Activated CD4-positive, alpha-beta T cell treated with anti-CD3 and anti-CD28 coated beads for 1 hour (primary cell): ENCODE measurements around the gene KPNA2.
"Not testable (repeated sequence)": the region's sequence is repeated elsewhere in the genome, so short reads cannot be mapped to it uniquely, and the experiment has no call there.

Experiments used
- DNase-seq: peaks from one replicate; pipeline ENCODE4 v3.0.0-alpha.2; 2020

The KPNA2 gene

DNA sequence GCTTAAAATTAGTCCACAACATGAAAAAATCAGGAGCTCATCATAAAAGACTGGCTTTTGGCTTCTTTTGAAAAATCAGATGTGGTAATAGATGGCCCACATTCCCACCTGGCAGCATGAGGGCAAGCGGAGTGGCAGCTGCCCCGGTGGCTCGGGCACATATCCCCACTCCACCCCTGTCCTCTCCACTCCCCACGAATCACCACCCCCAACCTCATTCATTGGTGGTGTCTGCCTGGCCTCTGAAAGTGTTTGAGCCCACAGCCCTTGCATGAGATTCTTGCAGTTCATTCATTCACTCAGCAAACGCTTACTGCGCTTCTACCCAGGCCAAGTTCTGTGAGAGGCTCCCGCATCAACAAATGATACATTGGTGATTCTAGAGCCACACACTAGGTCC lies 29.8 kb downstream of the KPNA2 start:
- not testable (repeated sequence) for DNase-seq

DNA sequence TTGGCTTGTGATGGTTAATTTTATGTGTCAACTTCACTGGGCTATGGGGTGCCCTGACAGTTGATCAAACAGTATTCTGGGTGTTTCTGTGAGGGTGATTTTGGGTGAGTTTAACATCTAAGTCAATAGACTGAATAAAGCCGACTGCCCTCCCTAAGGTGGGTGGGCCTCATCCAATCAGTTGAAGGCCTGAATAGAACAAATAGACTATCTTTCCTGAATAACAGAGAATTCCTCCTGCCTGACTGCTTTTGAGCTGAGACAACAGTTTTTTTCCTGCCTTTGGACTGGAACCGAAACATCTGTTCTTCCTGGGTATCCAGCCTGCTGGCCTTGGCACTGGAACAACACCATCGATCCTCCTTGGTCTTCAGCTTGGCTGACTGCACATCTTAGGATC lies 33.0 kb downstream of the KPNA2 start:
- not testable (repeated sequence) for DNase-seq

DNA sequence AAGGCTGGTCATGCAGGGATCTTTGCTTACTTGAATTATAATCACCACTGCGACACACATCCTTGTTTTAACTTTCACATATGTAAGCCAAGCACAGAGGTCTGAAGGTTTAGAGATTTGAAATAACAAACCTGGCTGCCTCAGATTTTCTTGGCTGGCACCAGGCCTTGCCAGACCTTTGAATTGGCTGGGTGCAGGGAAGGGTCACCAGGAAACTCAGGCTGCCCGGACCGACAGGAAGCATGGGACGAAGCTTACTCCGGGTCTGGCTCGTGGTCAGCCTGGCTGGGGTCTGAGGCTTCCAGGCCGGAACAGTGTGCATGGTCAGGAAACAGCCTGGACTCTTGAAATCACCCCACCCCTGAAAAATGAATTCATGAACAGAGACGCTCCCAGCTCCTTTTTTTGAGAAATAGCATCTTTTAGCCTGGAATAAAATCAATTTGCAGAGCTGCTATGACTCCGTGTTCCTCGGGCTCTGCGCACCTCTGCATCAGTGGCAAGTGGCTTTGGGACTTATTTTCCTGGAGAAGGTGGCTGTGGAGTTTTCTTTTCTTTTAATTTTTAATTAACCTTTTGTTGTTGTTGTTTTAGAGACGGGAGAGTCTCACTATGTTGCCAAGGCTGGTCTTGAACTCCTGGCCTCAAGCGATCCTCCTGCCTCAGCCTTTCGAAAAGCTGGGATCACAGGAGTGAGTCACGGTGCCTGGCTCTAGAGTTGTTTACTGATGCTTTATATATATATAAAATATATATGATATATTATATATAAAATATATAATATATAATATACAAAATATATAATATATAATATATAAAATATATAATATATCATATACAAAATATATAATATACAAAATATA lies 35.3 kb downstream of the KPNA2 start:
- not testable (repeated sequence) for DNase-seq

DNA sequence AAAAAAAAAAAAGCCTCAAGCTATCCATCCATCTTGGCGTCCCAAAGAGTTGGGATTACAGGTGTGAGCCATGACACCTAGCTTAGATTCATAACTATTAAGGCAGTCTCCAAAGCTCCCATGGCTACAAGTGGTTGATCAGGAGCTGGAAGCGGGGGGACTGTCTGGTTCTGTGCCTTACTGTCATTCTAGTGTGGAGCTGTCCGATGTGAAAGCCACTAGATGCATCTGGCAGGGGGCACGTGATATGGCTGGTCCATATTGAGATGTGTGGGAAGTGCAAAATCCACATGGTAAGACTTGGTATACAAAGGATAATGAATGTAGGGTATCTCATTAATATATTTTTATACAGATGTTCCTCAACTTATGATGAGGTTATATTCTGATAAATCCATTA lies 38.7 kb downstream of the KPNA2 start:
- DNase-seq: no peak

DNA sequence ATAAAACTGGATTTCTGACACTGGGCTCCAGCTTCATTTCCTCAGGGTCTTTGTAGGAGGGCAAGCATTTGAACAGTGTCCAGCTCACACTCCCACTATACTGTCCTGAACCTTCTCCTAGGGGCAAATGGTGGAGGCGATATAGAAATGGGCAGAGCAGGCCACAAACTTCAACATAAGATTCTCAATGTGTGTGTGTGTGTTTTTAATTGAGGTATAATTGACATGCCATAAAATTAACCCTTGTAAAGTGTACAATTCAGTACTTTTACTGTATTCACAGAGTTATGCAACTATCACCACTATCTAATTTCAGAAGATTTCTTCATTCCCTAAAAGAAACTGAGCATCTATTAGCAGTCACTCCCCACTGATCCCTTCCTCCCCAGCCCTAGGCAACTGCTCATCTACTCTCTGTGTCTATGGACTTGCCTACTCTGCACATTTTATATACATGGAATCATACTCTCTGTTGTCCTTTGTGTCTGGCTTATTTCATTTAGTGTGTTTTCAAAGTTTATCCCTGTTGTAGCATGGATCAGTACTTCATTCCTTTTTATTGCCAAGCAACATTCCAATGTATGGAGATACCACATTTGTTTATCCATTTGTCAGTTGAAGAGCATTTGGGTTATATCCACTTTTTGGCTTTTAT lies 40.5 kb downstream of the KPNA2 start:
- not testable (repeated sequence) for DNase-seq

DNA sequence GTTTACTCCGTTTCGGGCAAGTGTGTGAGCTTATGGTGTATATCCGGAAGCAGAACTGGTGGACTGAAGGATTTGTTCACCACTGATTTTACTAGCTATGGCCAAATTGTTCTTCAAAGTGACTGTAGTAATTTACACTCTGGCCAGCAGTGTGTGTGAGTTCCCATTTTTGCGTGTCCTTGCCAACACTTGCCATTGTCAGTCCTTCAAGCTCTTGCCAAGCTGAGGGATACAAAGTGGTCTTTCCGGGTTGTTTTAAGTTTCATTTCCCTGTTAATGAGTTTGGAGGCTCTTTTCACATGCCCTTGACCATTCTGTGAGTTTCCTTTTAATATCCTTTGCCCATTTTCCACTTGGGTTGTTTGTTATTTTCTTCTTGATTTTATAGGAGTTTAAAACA lies 42.0 kb downstream of the KPNA2 start:
- not testable (repeated sequence) for DNase-seq

DNA sequence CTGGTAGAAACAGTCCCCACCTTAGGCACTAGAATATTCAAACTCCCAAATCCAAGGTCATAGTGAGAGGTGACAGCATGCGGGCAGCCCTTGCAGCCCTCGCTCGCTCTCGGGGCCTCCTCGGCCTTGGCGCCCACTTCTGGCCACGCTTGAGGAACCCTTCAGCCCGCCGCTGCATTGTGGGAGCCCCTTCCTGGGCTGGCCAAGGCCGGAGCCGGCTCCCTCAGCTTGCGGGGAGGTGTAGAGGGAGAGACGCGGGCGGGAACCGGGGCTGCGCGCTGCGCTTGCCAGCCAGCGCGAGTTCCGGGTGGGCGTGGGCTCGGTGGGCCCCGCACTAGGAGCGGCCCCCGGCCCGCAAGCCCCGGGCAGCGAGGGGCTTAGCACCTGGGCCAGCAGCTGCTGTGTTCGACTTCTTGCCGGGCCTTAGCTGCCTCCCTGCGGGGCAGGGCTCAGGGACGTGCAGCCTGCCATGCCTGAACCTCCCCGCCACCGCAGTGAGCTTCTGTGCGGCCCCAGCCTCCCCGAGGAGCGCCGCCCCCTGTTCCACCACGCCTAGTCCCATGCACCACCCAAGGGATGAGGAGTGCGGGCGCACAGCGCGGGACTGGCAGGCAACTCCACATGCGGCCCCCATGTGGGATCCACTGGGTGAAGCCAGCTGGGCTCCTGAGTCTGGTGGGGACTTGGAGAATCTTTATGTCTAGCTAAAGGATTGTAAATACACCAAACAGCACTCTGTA lies 45.0 kb downstream of the KPNA2 start:
- no peak for DNase-seq

DNA sequence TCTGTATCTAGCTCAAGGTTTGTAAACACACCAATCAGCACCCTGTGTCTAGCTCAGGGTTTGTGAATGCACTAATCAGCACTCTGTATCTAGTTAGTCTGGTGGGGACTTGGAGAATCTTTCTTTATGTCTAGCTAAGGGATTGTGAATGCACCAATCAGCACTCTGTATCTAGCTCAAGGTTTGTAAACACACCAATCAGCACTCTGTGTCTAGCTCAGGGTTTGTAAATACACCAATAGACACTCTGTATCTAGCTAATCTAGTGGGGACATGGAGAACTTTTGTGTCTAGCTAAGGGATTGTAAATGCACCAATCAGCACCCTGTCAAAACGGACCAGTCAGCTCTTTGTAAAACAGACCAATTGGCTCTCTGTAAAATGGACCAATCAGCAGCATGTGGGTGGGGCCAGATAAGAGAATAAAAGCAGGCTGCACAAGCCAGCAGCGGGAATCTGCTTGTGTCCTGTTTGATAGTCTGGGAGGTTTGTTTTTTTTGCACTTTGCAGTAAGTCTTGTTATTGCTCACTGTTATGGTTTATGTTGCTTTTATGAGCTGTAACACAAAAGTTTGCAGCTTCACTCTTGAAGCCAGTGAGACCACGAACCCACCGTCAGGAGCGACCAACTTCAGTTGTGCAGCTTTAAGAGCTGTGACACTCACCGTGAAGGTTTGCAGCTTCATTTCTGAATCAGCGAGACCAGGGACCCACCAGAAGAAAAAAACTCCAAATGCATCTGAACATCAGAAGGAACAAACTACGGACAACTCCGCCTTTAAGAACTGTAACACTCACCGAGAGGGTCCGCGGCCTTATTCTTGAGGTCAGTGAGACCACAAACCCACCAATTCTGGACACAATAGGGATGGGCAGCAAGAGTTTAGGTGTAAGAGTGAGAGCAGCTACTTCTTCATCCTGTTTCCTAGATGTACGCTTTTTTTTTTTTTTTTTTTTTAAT lies 46.0 kb downstream of the KPNA2 start:
- DNase-seq: not testable (repeated sequence)

DNA sequence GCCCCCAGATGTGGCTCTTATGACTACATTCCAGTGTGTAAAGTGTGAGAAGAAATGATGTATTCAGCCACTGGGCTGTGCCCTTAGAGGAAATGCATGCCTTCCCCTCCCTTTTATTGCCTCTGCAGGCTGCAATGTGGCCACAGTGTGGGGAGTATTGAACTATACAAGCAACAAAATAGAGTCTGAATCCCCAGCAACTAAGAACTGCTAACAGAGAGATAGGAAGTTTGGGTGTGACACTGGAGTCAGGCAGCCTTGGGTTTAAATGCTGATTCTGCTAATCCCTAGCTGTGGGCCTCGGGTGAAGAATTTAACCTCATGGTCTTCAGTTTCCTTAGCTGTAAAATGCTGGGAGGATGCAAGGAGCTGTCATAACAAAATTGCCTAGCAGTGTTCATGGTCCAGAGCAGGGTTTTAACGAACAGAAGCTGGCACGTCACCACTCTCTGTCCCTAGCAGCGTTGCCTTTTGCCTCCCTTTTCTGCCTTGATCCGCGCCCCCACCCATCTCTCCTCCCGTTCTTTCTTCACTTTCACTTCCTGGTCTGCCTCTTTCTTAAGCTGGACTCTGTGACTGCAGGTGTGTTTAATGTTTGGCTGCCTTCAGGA lies 50.3 kb downstream of the KPNA2 start:
- DNase-seq: no peak

DNA sequence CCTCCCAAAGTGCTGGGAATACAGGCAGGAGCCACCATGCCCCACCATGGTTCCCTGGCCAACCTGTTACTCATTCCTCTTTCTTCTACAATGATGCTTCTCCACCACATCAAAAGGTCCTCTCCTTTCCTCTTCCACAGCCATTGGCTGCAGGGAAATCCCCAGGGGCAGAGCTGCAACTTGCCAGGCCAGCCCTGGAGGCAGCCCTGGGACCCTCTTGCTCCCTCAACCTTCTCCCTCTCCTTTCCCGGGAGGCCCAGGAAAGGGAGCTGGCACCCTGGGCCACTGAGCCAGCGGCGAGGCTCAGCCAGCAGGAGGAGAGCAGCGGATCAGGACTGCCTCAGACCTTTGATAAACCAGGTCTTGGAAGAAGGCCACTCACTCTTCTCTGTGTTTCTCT lies 51.1 kb downstream of the KPNA2 start:
- DNase-seq: not testable (repeated sequence)

DNA sequence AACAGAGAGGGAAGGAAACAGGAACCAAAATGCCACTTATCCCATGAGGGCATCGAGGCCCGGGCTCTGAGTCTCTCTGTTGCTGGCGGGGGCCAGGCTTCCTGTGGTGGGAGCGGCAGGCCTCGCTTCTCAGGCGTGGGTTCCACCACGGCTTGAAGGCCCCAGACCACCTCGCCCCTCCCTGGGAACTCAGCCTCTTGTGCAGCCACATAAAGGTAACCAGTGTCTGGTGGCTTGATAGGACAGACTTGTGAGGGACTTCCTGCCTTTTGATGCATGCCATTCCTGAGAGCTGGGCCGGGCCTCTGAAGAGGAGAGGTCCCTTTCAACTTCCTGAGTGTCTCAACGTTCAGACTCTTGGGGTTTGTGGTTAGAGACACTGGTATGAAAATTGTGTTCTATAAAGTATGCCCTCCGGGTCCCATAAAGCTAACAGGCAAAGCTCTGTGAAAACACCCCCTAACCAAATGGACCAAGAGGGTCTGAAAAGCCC lies 51.6 kb downstream of the KPNA2 start:
- peak; percentile 13 for DNase-seq

DNA sequence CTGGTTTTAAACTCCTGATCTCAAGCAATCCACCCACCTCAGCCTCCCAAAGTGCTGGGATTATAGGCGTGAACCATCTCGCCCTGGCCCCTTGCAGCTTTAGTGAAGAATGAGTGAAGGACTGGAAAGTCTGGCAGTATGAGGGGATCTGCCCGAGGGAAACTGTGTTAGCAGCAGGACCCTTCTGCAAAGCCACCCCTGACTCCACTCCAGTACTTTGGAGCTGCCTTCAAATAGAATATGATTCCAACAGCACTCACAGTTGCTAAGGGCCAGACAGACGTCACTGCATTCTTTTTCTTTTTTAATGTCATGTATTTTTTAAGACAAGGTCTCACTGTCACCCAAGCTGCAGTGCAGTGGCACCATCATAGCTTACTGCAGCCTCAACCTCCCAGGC lies 52.3 kb downstream of the KPNA2 start:
- no peak for DNase-seq

DNA sequence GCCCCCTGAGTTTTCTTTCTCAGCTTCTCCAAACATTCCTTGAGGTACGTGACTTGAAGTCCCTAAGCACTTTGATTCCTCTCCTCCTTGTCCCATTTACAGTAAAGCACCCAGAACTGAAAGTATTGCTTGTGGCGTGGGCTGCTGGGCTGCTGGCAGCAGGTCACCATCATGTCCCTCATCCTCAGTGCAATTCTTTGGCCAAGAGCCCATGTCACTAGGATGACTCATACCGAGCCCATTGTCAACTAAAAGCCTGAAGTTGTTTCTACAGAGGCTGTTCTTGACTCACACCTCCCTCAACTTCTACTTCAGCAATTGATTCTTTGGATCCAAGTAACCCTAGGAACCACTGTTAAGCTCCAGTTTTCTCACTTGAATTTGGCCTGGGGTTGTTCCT lies 54.3 kb downstream of the KPNA2 start:
- no peak for DNase-seq

DNA sequence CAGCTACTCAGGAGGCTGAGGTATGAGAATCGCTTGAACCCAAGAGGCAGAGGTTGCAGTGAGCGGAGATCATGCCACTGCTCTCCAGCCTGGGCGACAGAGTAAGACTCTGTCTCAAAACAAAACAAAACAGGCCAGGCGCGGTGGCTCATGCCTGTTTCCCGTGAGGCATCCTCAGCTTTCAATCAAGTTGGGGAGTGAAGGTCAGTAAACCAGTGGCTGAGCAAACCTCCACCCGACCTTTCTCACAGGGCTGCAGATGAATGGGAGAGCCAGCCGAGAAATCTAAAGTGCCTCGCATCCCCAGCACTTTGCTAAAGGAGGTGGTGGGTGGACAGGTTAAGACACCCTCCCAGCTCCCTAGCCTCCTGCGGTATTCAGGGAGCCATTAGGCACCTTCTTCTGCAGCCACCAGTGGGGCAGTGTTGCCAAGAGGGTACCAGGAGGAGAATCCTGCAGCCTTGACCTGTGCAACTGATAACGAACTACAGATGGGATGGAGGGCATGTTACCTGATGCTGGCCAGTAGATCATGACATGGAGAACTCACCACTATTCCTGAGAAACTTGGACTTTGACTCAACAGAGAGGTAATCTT lies 59.0 kb downstream of the KPNA2 start:
- DNase-seq: no peak

DNA sequence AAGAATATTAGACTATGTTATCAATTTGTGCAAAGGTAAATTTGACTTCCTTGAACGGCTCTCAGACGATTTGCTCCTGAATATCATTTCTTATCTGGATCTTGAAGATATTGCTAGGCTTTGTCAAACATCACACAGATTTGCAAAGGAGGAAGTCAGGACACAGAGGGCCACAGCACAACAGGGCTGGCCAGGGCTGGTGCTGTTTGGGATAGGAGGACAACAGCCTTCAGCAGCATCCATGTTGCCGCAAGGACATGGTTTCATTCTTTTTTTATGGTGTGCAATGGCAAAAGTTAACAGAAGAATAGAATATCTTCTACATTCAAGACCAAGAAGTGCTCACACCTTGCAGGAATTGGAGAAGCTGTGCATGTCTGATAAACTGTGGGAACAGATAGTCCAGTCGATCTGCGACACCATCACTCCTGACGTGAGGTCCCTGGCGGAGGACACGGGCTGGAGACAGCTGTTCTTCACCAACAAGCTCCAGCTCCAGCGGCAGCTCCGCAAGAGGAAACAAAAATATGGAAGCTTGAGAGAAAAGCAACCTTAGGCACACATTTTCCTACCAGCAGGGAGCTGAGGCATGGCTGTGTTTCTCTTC lies 59.8 kb downstream of the KPNA2 start:
- no peak for DNase-seq

DNA sequence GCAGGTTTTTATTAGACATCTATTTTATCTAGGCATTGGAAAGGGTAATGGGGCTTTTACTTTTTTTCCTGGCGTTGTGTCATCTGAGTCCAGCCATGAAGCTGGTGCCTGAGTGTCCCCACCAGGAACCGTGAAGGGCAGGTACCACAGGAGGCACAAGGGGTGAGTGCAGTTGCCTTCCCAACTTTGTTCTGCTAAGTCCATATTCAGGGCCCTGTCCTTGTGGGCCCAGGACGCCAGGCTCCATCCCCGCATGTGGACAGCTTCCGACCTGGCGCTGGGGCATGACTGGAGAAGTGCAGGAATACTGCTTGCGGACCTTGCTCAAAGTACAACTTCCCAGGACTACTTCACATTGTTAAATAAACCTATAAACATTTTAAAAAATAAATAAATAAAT lies 60.6 kb downstream of the KPNA2 start:
- DNase-seq: no peak
